MM.1S (cell line): ENCODE measurements around the gene NCS1.
"Not testable (repeated sequence)": the region's sequence is repeated elsewhere in the genome, so short reads cannot be mapped to it uniquely, and the experiment has no call there.

Experiments used
- EZH2 ChIP-seq: fragments of 300-600 bp; sonication (generic); optimal IDR thresholded peaks from 2 replicates; pipeline ENCODE3; 2017; ENCODE audit warnings: low read depth, mild to moderate bottlenecking, antibody characterized with exemption, low read length, mixed read lengths
- TF ChIP-seq, protein P1 (sequence below): fragments of 300-600 bp; sonication (generic); IDR thresholded peaks from 2 replicates; pipeline ENCODE4 v1.5.1; 2016; ENCODE audit warnings: antibody characterized with exemption, low read length, mixed read lengths

DNA sequence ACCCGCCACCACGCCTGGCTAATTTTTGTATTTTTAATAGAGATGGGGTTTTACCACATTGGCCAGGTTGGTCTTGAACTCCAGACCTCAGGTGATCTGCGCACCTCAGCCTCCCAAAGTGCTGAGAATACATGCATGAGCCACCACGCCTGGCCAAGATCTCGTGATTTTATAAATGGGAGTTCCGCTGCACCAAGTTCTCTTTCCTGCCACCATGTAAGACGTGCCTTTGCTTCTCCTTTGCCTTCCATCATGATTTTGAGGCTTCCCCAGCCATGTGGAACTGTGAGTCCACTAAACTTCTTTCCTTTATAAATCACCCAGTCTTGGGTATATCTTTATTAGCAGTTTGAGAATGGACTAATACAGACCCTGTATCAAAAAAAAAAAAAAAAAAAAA lies 85.9 kb downstream of the NCS1 start:
- TF ChIP-seq, protein P1, sequence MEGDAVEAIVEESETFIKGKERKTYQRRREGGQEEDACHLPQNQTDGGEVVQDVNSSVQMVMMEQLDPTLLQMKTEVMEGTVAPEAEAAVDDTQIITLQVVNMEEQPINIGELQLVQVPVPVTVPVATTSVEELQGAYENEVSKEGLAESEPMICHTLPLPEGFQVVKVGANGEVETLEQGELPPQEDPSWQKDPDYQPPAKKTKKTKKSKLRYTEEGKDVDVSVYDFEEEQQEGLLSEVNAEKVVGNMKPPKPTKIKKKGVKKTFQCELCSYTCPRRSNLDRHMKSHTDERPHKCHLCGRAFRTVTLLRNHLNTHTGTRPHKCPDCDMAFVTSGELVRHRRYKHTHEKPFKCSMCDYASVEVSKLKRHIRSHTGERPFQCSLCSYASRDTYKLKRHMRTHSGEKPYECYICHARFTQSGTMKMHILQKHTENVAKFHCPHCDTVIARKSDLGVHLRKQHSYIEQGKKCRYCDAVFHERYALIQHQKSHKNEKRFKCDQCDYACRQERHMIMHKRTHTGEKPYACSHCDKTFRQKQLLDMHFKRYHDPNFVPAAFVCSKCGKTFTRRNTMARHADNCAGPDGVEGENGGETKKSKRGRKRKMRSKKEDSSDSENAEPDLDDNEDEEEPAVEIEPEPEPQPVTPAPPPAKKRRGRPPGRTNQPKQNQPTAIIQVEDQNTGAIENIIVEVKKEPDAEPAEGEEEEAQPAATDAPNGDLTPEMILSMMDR, result not testable (repeated sequence)
- not testable (repeated sequence) for TF ChIP-seq EZH2
